Bronchial epithelial cell (primary cell): ENCODE measurements around the gene ZNF652. TPM values are rescaled to one million over a fixed set of nuclear protein-coding genes. Genes with fewer than 3 reads are reported as not detected.
A peak's percentile ranks its signal among the peaks of the same experiment; 100 is the strongest.

Experiments
- DNase-seq: peaks from one replicate; pipeline ENCODE4 v3.0.0-alpha.2; 2010; ENCODE audit warnings: low read depth
- FAIRE-seq: peaks from 2 replicates; lab custom pipeline; 2011; peaks lifted over from hg19 to GRCh38; lab: Jason Lieb, UNC
- H3K27me3 ChIP-seq: 2 replicates; pipeline ENCODE4 v1.5.1; 2011; ENCODE audit warnings: low read length; ENCODE audit not compliant: control insufficient read depth, insufficient read depth
- H3K36me3 ChIP-seq: 2 replicates; pipeline ENCODE4 v1.5.1; 2011; ENCODE audit warnings: low read length; ENCODE audit not compliant: control insufficient read depth, insufficient read depth
- H3K4me3 ChIP-seq: 2 replicates; pipeline ENCODE4 v1.5.1; 2011; ENCODE audit warnings: mild to moderate bottlenecking, low read depth, low read length, control low read depth
- total RNA-seq: library from RNA; depleted of rRNA; stranded (reverse); fragments of >200 nt; gene quantifications from 2 replicates; pipeline ENCODE4 v1.2.1, GENCODE V29; 2014
- TF ChIP-seq, protein P1 (sequence below): IDR thresholded peaks from 2 replicates; pipeline ENCODE4 v1.5.1; 2011; ENCODE audit warnings: mild to moderate bottlenecking, moderate library complexity, low read length, control low read depth, inconsistent platforms; ENCODE audit not compliant: insufficient read depth, severe bottlenecking

The ZNF652 gene
- total RNA-seq, 1 donor from 2014 or later: 5.3 TPM

DNA sequence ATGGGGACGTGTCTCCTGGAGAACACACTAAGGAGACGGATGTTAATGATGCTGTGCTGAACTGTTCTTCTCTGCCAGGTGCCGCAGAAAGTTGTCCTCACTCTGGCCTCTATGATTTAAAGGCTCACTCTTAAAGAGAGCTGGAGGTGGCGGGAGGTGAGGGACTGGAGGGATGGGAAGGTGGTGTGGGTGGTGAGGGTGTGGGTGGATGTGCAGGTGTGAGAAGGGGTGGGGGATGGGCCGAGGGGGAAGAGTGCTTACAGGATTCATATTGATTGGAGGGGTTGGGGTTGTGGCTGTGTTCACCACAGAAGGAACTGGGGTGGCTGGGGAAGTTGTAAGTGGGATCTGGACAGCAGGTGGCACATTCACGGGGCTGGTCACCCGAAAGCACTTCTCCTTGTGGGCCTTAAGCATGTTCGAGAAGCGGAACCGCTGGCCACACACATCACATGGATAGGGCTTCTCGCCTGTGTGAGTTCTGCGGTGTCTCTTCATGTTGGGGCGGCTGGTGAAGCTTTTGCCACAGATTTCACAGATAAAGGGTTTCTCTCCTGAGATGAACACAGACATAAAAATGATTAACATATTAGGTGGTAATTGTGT, 63.6 kb downstream of the ZNF652 start:
- H3K4me3 ChIP-seq: no peak overlapping the region
- TF ChIP-seq, protein P1, sequence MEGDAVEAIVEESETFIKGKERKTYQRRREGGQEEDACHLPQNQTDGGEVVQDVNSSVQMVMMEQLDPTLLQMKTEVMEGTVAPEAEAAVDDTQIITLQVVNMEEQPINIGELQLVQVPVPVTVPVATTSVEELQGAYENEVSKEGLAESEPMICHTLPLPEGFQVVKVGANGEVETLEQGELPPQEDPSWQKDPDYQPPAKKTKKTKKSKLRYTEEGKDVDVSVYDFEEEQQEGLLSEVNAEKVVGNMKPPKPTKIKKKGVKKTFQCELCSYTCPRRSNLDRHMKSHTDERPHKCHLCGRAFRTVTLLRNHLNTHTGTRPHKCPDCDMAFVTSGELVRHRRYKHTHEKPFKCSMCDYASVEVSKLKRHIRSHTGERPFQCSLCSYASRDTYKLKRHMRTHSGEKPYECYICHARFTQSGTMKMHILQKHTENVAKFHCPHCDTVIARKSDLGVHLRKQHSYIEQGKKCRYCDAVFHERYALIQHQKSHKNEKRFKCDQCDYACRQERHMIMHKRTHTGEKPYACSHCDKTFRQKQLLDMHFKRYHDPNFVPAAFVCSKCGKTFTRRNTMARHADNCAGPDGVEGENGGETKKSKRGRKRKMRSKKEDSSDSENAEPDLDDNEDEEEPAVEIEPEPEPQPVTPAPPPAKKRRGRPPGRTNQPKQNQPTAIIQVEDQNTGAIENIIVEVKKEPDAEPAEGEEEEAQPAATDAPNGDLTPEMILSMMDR: no peak
- H3K36me3 ChIP-seq: no peaks in the 10 kb centered on the region
- no peaks in the 10 kb centered on the region for H3K27me3 ChIP-seq
- no peak for FAIRE-seq
- no peak for DNase-seq

DNA sequence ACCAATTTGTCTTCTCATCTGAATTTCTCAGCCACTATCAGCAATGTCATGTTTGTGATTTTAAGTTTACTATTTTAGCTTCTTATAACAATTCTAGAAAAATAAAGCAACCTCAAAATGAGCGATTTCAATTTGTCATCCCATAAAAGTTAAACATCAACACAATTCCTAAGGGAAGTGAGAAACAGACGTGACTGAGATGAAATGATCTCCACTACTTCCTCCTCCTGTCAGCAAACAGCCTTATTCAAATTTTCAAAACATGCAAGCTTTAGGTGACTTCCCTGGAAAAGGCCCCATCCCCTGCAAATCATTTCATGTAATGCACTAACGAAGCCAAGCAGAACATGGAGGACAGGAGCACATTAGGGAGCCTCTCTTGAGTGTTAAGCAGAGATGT, 64.9 kb downstream of the ZNF652 start:
- FAIRE-seq (no peak), DNase-seq (no peak)
- H3K27me3 ChIP-seq: no peaks in the 10 kb centered on the region
- no peaks in the 10 kb centered on the region for H3K36me3 ChIP-seq
- TF ChIP-seq, protein P1: no peak
- no peak overlapping the region for H3K4me3 ChIP-seq

DNA sequence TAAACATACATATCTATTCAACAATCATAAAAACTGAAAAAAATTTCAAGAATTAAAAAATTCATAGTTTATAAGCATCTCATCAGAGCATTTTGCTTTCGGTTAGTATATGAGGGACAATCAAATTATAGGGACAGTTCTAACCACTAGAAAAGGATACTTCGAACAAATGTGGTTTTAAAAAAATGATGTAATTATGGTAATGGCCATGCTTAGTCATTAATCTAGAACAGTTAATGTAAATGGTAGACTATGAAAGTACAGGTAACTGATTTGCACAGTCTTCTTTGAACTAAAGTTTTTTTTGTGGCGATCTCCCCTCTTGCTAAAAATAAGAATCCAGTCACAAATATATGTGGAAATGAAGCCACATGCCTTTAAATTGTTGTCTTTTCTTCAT, 67.9 kb downstream of the ZNF652 start:
- H3K36me3 ChIP-seq: no peaks in the 10 kb centered on the region
- FAIRE-seq (no peak), DNase-seq (no peak)

DNA sequence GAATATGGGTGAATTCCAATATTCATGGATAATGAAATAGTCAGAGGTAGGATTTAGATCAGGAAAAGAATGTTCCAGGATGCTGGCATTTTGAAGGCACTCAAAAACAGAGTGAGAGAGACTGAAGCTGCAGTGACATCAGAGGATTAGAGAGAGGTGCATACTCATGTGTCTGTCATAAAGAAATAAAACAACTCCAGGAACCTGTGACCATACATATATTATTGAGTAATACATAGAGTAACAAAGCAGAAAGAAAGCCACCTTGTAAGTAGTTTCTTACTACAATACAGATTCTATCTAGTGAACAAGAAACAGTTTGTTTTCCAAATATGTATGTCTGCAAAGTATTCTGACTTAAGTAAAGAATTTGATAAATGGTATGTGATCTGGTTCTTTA, 69.1 kb downstream of the ZNF652 start:
- FAIRE-seq: no peak
- no peaks in the 10 kb centered on the region for H3K36me3 ChIP-seq
- H3K27me3 ChIP-seq: no peaks in the 10 kb centered on the region

More for the DNA sequence above, 67.9 kb downstream of the ZNF652 start:
- H3K27me3 ChIP-seq: no peaks in the 10 kb centered on the region
- no peak overlapping the region for H3K4me3 ChIP-seq
- TF ChIP-seq, protein P1: no peak

DNA sequence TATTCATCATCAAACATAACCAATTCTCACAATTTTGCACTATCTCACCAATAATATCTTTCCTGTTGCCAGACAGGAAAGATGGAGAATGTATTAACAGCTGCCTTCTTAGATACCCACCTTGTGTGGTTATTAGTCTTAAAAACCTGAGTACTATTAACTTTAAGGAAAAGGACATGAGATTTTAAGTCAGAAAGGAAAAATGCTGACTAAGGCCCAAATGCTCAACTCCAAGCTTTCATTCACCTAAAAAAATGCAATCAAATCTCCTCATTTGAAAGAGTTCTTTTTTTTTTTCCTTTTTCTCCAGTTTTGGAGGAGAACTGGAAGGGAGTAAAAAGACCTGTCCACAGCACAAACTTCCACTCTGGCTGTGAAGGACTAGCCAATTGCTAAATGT, 70.1 kb downstream of the ZNF652 start:
- FAIRE-seq: no peak
- Histone ChIP-seq H3K4me3 (no peak overlapping the region), H3K27me3 (no peaks in the 10 kb centered on the region), H3K36me3 (no peaks in the 10 kb centered on the region)
- no peak for DNase-seq
- TF ChIP-seq, protein P1: no peak

More for the DNA sequence above, 69.1 kb downstream of the ZNF652 start:
- TF ChIP-seq, protein P1: no peak
- DNase-seq: peak; percentile 18
- H3K4me3 ChIP-seq: no peak overlapping the region
